HG03159 (cell line): ENCODE data around the gene LHX6.

ENCODE experiments used
- ATAC-seq: cut with Tn5 transposase; IDR thresholded peaks from one replicate; pipeline ENCODE4 v1.9.1; 2021; ENCODE audit warnings: mild to moderate bottlenecking, moderate library complexity; ENCODE audit not compliant: unreplicated experiment

LHX6 gene

GRCh38 chr9:122228568-122229484 is at the start of gene LHX6:
Gene LHX6 (minus strand): TSS chr9:122228957. CDS start chr9:122228740, 217 bp downstream.
- no peak for ATAC-seq

- no peak for ATAC-seq
These were observed 48.6 kb upstream of the LHX6 start for GRCh38 chr9:122277285-122277897.

GRCh38 chr9:122276096-122276495 is 47.3 kb upstream of the LHX6 start:
- no peak for ATAC-seq

DNA sequence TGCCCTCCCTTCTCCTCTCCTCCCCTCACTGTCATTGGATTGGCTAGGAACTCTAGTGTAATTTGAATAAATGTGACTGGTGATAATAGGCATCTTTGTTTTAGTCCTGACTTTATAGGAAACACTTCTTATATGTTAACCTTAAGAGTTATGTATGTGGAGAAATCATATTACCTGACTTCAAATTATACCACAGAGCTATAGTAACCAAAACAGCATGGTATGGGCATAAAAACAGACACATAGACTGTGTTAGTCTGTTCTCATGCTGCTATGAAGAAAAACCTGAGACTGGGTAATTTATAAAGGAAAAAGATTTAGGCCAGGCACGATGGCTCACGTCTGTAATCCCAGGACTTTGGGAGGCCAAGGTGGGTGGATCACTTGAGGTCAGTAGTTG is 45.3 kb upstream of the LHX6 start:
- ATAC-seq, result no peak

- no peak for ATAC-seq
These were observed 39.5 kb upstream of the LHX6 start for GRCh38 chr9:122268041-122268814.

- ATAC-seq, result peak; percentile 38
These were observed 36.6 kb upstream of the LHX6 start for GRCh38 chr9:122265149-122265915.

GRCh38 chr9:122264360-122265148 is 35.8 kb upstream of the LHX6 start, which contains the start of the genes MRRF and RBM18:
Gene MRRF (plus strand): TSS chr9:122264882. CDS start chr9:122270892, 6,010 bp downstream.
Gene RBM18 (minus strand): TSS chr9:122264840. CDS start chr9:122261492, 3,348 bp downstream.
- ATAC-seq, result peak; percentile 86

- ATAC-seq, result no peak
These were observed 35.1 kb upstream of the LHX6 start for GRCh38 chr9:122263699-122264349.

DNA sequence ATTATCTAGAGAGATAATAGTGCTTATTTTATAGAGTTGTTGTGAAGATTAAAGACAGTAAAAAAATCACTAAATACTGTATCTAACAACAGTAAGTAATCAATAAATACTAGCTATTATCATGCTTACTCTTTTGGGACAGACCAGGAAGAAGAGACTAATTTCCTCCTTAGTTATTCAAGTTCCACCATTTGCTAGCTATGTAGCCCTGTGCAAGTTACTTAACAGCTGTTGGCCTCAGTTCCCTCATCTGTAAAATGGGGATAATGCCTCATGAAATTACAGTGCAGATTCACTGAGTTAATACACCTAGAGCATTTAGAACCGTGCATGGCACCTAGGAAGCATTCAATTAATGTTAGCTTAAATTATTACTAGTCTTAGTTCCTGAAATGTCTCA is 33.3 kb upstream of the LHX6 start:
- ATAC-seq, result no peak

DNA sequence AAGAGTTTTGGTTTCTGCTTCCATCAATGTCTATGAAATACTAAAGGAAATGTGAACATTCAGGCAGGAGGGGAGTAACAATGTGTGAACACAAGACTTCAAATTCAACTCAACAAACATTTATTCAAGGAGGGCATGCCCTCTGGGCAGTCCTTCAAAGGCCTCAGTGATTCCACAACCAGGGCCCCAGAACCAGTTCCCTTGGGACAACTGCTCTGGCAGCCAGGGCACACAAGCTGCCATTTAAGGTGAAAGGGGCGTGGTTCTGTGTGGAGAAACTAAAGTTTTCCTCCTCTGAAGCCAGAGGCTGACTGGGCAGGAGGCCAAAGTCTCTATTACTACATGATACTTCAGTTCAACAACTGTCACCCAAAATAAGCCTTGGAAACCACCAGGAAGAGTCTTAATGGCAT is 32.7 kb upstream of the LHX6 start:
- no peak for ATAC-seq

DNA sequence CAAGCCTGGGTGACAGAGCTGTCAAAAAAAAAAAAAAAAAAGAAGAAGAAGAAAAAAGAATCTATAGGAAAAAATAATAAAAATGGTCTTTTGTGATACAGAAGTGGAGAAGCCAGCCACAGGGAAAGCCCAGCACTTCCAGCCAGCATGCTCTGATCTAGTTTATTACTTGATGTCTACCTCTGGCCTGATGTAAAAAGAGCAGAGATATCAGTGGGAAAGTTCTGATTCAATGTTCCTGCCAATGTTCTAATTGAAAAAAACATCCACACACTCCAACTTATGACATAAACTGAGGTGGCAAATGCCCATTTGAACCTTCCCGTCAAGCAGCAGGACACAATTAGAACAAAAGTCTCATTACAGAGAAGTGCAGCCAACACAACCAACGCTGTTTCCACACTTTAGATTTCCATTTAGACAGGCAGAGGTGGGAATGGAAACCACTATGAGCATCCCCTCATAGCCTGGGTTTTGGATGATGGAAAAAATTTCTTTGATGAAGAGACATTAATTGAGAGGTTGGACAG is 30.2 kb upstream of the LHX6 start:
- ATAC-seq, result no peak

DNA sequence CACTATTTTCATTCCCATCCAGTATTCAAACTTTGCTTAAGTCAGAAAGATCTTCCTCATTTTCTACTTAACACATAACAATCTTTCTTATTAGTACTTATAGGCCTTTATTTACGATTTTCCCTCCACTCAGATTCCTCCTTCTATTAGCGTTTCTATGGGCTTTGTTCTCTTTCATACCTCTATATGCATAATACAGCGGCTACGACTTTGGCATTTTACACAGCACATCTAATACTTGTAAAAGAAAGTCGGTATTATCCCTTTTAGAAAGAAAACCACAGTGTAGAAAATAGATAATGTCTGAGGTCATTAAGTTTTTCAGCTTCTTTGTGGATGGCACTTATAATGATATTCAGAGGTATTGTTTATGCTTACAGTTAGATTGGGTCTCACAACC is 27.4 kb upstream of the LHX6 start:
- no peak for ATAC-seq

- no peak for ATAC-seq
These were observed 26.0 kb upstream of the LHX6 start for GRCh38 chr9:122254761-122255160.

GRCh38 chr9:122252796-122253195 is 24.0 kb upstream of the LHX6 start:
- no peak for ATAC-seq

DNA sequence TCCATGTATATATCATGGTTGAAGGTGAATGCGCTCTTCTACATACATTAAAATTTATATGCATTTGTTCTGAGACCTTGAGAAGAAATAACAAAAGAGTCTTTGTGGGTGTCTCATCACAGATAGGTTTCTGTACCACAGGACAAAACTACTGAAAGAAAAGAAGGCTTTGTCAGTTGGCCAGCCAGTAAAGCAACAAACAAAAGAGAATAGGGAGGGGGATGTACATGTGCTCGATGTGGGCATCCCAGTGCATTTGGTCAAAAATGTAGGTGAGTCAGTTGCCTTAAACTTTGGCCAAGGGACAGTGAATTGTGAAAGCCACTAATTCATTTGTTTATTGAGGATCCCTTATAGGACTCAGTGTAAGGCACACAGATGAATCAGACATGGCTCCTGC is 22.6 kb upstream of the LHX6 start:
- ATAC-seq, result no peak

DNA sequence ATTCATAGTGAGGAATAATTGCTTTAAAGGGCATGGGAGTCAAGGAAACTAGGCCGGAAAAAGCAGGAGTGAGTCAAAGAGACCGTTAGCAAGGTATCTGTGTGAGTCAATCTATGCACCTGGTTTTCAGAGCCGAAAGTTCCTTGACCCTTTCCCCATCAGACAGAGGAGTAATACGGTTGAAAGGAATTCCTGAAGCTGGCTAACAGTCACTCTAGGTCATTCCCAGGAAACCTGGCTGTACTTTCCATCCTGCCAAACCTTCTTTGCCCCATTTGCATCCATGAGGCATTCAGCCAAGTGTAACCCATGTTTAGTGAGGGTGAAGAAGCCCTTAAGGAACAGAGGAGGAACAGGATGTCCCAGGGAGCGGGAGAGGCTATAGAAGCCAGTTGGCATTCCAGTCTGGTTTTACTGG is 19.7 kb upstream of the LHX6 start:
- ATAC-seq, result no peak

DNA sequence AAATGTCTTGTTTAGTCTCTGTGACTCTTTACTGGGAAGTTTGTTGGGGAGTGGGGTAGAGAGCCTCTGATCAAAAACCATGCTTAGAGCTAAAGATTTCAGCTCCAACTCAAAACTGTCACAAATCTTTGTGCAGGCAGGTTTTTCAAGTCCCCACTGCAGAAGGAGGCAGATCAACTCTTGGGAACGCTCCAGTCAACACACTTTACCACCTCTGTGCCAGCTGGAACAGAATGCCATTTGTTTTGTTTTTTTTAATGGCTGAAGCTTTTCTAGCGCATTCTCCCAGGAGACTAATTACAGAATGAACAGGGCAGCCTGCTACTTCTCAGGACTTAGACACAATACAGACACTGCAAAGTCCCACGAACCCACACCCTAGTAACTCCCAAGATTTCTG is 17.9 kb upstream of the LHX6 start:
- no peak for ATAC-seq

- ATAC-seq, result no peak
These were observed 15.6 kb upstream of the LHX6 start for GRCh38 chr9:122244349-122244748.

DNA sequence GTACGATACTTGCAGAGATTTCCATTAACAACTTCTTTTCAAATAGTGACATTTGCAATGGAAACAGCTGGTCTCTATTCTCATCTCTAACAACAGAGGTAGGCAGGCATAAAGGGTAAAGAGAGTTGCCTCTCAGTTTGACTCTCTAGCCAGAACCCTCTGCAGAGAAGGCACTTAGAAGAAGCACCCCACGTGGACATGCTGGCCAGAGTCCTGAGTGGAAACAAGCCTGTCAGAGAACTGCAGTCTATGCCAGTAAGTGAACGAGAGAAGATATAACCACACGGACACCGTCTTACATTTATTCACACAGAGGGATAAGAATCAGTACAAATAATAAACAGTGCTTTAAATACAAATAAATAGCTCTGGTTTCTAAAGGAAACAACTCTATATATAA is 11.0 kb upstream of the LHX6 start:
- ATAC-seq, result no peak
